Ascending aorta (tissue), 2 donors: ENCODE data around the gene OR6S1. TPM values are rescaled to one million over a fixed set of nuclear protein-coding genes. Genes with fewer than 3 reads are reported as not detected.
A peak's percentile ranks its signal among the peaks of the same experiment; 100 is the strongest.

ENCODE experiments used
- DNase-seq, 2 donors: peaks; one replicate each; pipeline ENCODE4 v3.0.0-alpha.2; 2019; ENCODE audit warnings: low spot score in 2 of 2
- H3K27ac ChIP-seq, 2 donors: fragments of 200-600 bp; sonication (generic); one replicate each; pipeline ENCODE4 v1.5.1; 2016 to 2017; ENCODE audit warnings: mild to moderate bottlenecking in 1 of 2
- H3K27me3 ChIP-seq: fragments of 200-600 bp; sonication (generic); one replicate; pipeline ENCODE4 v1.5.1; 2017
- H3K36me3 ChIP-seq, 2 donors: fragments of 200-600 bp; sonication (generic); one replicate each; pipeline ENCODE4 v1.5.1; 2016
- H3K4me1 ChIP-seq, 2 donors: fragments of 200-600 bp; sonication (generic); one replicate each; pipeline ENCODE4 v1.5.1; 2016 to 2017; ENCODE audit warnings: mild to moderate bottlenecking in 1 of 2
- H3K4me3 ChIP-seq, 2 donors: fragments of 200-600 bp; sonication (generic); one replicate each; pipeline ENCODE4 v1.5.1; 2016 to 2017; ENCODE audit warnings: mild to moderate bottlenecking in 1 of 2
- H3K9me3 ChIP-seq, 2 donors: fragments of 200-600 bp; sonication (generic); one replicate each; pipeline ENCODE4 v1.5.1; 2016
- intact Hi-C: fragments of 100-400 bp; cut with DNase I; formaldehyde crosslinking; loops from one replicate; pipeline ENCODE4 v1.15.1; 2023
- total RNA-seq: library from RNA; depleted of rRNA; stranded (reverse); fragments of >200 nt; gene quantifications from one replicate; pipeline ENCODE4 v1.1.0, GENCODE V29; 2016
- TF ChIP-seq, protein P1 (sequence below), 3 experiments: fragments of 200-600 bp in 2 of 3; fragments of 450-650 bp in 1 of 3; sonication (generic) in 2 of 3; IDR thresholded peaks; one replicate each; pipeline ENCODE4 v1.5.1; 2016 to 2019; ENCODE audit warnings: antibody characterized with exemption in 3 of 3, mild to moderate bottlenecking in 1 of 3, moderate library complexity in 1 of 3

Gene OR6S1, protein sequence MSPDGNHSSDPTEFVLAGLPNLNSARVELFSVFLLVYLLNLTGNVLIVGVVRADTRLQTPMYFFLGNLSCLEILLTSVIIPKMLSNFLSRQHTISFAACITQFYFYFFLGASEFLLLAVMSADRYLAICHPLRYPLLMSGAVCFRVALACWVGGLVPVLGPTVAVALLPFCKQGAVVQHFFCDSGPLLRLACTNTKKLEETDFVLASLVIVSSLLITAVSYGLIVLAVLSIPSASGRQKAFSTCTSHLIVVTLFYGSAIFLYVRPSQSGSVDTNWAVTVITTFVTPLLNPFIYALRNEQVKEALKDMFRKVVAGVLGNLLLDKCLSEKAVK
- not detected for total RNA-seq

DNA sequence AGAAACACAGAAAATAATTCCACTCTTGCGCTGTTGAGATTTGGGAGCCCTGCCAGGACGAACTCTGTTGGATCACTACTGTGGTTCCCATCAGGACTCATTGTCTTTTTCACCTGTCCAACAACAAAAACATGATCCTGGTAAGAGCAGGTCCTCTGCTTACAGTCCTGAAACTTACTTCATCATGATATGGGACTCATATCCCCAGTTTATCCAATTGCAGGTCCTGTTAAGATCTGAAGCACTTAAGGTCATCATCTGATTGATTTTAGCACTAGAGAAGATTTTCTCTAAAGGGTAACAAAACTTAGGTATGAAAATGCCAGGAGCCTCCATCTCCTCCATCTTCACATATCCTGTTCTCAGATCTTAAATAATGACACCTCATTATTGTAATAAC, at the start of gene OR6S1:
Gene OR6S1, minus strand, starts transcription at position 101 of the 400 bp plus-strand sequence. Its CDS starts 0 bp downstream, at position 101.
- Histone ChIP-seq H3K27me3 (no peaks in the 10 kb centered on the region), H3K9me3 (no peaks in the 10 kb centered on the region), H3K36me3 (no peaks in the 10 kb centered on the region), H3K27ac (no peak within 1 kb of the TSS), H3K4me1 (no peaks in the 10 kb centered on the region), H3K4me3 (no peak within 1 kb of the TSS)
- TF ChIP-seq, protein P1, sequence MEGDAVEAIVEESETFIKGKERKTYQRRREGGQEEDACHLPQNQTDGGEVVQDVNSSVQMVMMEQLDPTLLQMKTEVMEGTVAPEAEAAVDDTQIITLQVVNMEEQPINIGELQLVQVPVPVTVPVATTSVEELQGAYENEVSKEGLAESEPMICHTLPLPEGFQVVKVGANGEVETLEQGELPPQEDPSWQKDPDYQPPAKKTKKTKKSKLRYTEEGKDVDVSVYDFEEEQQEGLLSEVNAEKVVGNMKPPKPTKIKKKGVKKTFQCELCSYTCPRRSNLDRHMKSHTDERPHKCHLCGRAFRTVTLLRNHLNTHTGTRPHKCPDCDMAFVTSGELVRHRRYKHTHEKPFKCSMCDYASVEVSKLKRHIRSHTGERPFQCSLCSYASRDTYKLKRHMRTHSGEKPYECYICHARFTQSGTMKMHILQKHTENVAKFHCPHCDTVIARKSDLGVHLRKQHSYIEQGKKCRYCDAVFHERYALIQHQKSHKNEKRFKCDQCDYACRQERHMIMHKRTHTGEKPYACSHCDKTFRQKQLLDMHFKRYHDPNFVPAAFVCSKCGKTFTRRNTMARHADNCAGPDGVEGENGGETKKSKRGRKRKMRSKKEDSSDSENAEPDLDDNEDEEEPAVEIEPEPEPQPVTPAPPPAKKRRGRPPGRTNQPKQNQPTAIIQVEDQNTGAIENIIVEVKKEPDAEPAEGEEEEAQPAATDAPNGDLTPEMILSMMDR (IDR thresholded peaks at IDR 0.05): no peak
- DNase-seq: no peak
- intact Hi-C loops: no loop called here

DNA sequence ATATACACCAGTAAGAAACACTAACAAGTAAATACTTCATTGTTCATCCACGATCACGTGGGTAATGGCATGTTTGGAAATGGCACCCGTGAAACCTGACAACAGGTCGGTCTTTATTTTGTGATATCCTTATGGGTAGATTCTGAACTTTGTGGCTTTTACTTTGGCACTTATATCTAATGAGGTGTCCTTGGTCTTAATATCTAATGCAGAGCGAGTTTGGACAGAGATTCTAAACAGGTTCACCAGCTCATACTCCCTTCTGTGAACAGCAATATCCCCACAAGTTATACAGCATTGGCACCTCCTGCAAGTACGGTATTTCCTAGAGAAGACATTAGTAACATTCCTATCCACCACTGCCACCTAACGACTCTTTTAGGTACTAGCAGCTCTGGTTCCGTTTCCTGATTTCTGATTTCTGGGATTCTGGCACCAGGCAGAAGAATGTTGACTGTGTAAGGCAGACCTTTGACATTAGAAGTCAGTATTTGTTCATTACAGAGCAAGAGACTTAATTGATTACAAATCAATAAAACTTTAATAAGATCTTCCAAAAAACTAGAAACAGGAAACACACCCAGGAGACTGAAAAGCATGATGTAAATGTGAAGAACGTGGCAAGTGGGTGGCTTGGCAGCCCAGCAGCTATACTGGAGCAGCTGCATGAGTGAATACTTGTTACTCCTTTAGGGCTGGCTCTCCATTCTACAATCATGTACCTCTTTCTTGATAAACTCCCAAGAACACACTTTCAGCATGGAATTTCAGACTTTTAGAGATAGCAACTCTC, 49.6 kb upstream of the OR6S1 start:
- Histone ChIP-seq H3K9me3 (no peaks in the 10 kb centered on the region), H3K27me3 (no peaks in the 10 kb centered on the region), H3K27ac (no peak overlapping the region), H3K4me1 (peaks cover 3 to 13% of the 10 kb centered on the region in 2 donors), H3K36me3 (peaks cover 0 to 16% of the 10 kb centered on the region in 2 donors), H3K4me3 (no peak overlapping the region)
- intact Hi-C loops: loop anchor here (1.0 to 2.0 kb wide), 2 partner anchors 28 to 160 kb away; no protein-coding TSS in a partner anchor
- TF ChIP-seq, protein P1 (IDR thresholded peaks at IDR 0.05): peak; percentile 75 to 85 (median 77)
- DNase-seq: peak in 1 of 2 donors; percentile 81

DNA sequence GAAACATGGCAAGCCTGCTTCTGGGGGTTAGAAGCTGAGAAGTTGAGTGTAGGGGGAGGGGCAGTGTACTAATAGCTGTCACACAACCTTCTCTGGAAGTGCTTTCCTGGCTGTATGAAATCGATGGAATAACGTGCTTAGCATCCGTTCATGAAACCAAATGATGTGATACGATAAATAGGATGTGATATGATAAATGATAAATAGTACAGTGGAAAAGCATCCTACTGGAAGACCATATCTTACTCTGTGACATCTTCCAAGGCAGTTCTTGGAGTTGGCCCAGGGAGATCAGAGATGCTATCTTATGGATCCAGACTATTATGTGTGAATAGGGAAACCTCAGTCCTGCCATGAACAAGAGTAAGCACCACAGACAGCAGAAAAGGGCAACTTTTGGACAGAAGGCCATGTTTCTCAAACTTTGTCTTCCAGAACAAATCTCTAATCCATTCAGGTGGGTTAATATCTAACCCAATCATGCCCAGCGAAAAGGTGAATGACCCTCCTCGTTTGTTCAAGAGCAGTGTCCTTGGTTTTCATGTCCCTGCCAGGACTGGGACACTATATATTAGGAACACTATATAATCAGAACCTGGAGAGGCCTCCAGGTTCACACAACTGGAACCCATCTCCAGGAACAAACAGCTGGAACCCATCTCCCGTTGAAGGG, 46.8 kb upstream of the OR6S1 start, which contains the start of gene ANG:
Gene ANG, plus strand, starts transcription at position 598 of the 673 bp plus-strand sequence. CDS start 4,801 bp downstream, outside the sequence.
- Histone ChIP-seq H3K4me1 (peaks cover 6 to 20% of the 10 kb centered on the region in 2 donors), H3K36me3 (no peaks in the 10 kb centered on the region), H3K27ac (no peak within 1 kb of the TSS), H3K9me3 (no peaks in the 10 kb centered on the region), H3K27me3 (no peaks in the 10 kb centered on the region), H3K4me3 (no peak within 1 kb of the TSS)
- intact Hi-C loops: no loop called here
- TF ChIP-seq, protein P1 (IDR thresholded peaks at IDR 0.05): no peak
- DNase-seq: no peak

DNA sequence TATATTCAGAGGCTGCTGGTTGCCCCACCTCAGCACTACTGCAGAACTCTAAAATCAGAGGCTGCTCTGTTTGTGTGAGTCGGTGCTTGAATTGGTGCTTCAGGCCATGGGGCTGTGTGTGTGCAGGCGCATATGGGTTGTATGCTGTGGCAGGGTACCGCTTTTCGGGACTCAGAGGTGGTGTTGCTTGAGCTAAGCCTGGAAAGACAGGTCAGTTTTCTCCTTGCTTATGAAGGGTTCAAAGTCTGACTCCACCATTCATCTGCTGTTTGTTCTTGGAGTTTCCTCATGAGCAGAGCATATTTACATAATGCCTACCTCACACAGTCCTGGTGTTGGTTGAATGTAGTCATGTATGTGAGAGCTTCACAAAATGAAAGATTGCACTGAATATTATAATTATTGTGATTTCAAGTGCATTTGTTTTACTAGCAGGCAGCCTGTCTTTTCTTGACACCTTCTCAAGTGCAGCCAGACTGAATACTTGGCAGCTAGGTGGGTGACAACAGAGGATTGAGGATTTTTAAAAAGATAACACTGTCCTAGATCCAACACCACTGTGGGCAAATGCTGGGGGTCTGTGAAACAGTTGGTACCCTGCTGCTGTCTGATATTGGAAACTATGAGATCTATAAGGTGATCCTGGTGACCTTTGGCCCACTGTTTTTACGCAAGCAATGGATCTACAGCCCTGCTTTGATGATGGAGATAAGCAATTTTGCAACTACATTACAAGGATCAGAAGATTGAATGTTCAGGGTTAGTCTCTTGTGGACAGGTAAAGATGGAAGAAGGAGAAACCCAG, 46.1 kb upstream of the OR6S1 start:
- intact Hi-C loops: no loop called here
- H3K4me1 ChIP-seq: peaks cover 6 to 20% of the 10 kb centered on the region in 2 donors
- no peaks in the 10 kb centered on the region for H3K27me3 ChIP-seq
- H3K27ac ChIP-seq: no peak overlapping the region
- H3K9me3 ChIP-seq: no peaks in the 10 kb centered on the region
- no peaks in the 10 kb centered on the region for H3K36me3 ChIP-seq
- no peak for DNase-seq
- no peak overlapping the region for H3K4me3 ChIP-seq
- TF ChIP-seq, protein P1 (IDR thresholded peaks at IDR 0.05): no peak
